Measurements from ENCODE around the gene CTRL.
"Not testable (repeated sequence)": the region's sequence is repeated elsewhere in the genome, so short reads cannot be mapped to it uniquely, and the experiment has no call there.

The CTRL gene

GRCh38 chr16:67931712-67932461 lies at the start of gene CTRL:
TSS of gene CTRL (minus strand) at chr16:67931862. CDS start at chr16:67931852, 10 bp downstream.
- no peak for ATAC-seq

- no peak for ATAC-seq
Observed at GRCh38 chr16:67979955-67980678, 48.5 kb upstream of the CTRL start, which contains the start of gene DPEP3. TSS of gene DPEP3 (minus strand) at chr16:67980499. CDS start at chr16:67980380, 119 bp downstream.

GRCh38 chr16:67977469-67978227 lies 46.0 kb upstream of the CTRL start:
- no peak for ATAC-seq

GRCh38 chr16:67977005-67977404 lies 45.3 kb upstream of the CTRL start:
- ATAC-seq: no peak

- no peak for ATAC-seq
Observed at GRCh38 chr16:67976205-67976604, 44.5 kb upstream of the CTRL start.

- ATAC-seq: peak in 1 of 2 donors; percentile 7
Observed at GRCh38 chr16:67975321-67976105, 43.9 kb upstream of the CTRL start.

GRCh38 chr16:67972285-67972684 lies 40.6 kb upstream of the CTRL start:
- ATAC-seq: not testable (repeated sequence)

GRCh38 chr16:67971111-67971510 lies 39.4 kb upstream of the CTRL start:
- no peak for ATAC-seq

- ATAC-seq: peak; percentile 11 to 15
Observed at GRCh38 chr16:67969254-67970039, 37.8 kb upstream of the CTRL start.

- ATAC-seq: peak; percentile 87
Observed at GRCh38 chr16:67968400-67969253, 37.0 kb upstream of the CTRL start, which contains the start of gene SLC12A4. TSS of gene SLC12A4 (minus strand) at chr16:67968637. CDS start at chr16:67968553, 84 bp downstream.

GRCh38 chr16:67967958-67968399 lies 36.3 kb upstream of the CTRL start:
- peak in 1 of 2 donors; percentile 12 for ATAC-seq

GRCh38 chr16:67967183-67967957 lies 35.7 kb upstream of the CTRL start:
- peak; percentile 44 to 45 for ATAC-seq

- ATAC-seq: no peak
Observed at GRCh38 chr16:67966549-67967182, 35.0 kb upstream of the CTRL start.

- ATAC-seq: no peak
Observed at GRCh38 chr16:67965668-67966548, 34.2 kb upstream of the CTRL start.

- no peak for ATAC-seq
Observed at GRCh38 chr16:67964477-67965131, 32.9 kb upstream of the CTRL start.

GRCh38 chr16:67963662-67964321 lies 32.1 kb upstream of the CTRL start:
- ATAC-seq: no peak

- no peak for ATAC-seq
Observed at GRCh38 chr16:67963292-67963661, 31.6 kb upstream of the CTRL start.

All from activated CD4-positive, CD25-positive, alpha-beta regulatory T cell treated with anti-CD3 and anti-CD28 coated beads, Interleukin-2, amount 50 U/mL, for 24 hours (primary cell).